HG03457 (cell line): ENCODE results near the gene ITGB5.

Source experiments
- ATAC-seq: cut with Tn5 transposase; IDR thresholded peaks from one replicate; pipeline ENCODE4 v1.9.1; 2021; ENCODE audit warnings: moderate number of reproducible peaks; ENCODE audit not compliant: unreplicated experiment

The ITGB5 gene

DNA sequence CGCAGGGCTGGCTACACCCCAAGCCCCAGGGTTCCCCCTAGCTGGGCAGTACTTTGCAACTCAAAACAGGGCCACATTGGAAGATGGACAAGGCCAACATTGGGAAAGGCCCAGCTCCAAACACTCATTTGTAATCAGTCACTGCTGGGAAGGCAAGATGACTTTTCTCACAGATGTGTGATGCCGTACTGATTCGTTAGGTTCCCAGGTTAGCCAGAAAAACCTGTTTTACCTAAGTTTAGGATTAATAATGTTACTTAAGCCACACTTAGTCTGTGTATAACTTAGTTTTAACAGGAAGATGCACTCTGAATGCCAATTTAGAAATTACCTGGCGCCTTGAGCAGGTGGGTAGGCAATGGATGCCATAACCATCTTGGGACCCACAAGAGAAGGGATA is 71.0 kb downstream of the ITGB5 start:
- ATAC-seq, result no peak

GRCh38 chr3:124815781-124816180 is 71.4 kb downstream of the ITGB5 start:
- ATAC-seq, result no peak

- ATAC-seq, result no peak
Measured at GRCh38 chr3:124814620-124815421, 72.3 kb downstream of the ITGB5 start.

DNA sequence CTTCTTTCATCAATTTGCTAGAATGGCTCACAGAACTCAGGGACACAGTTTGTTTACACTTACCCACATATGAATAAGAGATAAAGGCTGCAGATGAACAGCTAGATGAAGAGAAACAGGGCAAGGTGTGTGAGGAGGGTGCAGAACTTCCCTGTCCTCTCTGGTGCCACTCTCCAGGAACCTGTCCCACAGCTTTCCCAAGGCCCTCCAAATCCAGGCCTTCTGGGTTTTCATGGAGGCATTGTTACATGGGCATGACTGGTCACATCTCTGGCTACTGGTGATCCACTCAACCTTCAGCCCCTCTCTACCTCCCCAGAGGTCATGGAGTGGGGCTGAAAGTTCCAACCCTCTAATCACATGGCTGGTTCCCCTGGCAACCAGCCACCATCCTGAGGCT is 73.6 kb downstream of the ITGB5 start:
- no peak for ATAC-seq

- no peak for ATAC-seq
Measured at GRCh38 chr3:124812291-124813265, 74.6 kb downstream of the ITGB5 start.

- ATAC-seq, result no peak
Measured at GRCh38 chr3:124811436-124811835, 75.7 kb downstream of the ITGB5 start.

DNA sequence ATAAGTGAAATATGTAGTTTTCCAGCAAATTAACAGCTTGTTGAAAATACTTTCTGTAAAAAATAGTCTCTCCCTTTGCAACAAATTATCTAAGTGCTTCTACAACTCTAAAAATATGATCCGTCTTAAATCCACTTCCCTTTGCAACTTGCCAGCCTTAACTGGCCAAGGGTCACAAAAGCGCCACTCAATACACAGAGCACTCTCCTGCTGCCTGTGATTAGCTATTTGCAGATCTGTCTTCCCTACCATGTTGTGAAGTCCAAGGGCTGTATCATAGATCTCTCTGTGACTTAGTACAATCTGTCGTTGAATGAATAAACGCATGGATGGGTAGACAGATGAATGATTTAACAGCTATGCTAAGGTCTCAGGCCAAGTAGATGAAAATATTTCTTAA is 76.2 kb downstream of the ITGB5 start:
- no peak for ATAC-seq

GRCh38 chr3:124809039-124809438 is 78.1 kb downstream of the ITGB5 start:
- no peak for ATAC-seq

DNA sequence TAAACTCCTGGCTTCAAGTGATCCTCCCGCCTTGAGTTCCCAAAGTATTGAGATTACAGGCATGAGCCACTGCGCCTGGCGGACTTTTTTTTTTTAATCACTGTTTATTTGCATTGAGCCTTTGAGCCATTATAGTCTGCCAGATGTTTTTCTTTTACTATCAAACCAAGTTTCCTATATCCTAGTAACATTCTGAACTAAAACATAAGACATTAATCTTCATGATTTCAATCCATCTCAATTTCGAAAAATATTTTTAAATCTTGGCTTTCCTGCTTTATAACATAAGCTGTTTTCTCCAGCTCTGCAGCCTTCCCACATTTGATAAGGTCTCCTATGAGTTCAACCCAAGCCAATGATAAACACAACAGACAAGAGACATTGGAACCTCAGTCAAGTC is 81.5 kb downstream of the ITGB5 start:
- no peak for ATAC-seq

DNA sequence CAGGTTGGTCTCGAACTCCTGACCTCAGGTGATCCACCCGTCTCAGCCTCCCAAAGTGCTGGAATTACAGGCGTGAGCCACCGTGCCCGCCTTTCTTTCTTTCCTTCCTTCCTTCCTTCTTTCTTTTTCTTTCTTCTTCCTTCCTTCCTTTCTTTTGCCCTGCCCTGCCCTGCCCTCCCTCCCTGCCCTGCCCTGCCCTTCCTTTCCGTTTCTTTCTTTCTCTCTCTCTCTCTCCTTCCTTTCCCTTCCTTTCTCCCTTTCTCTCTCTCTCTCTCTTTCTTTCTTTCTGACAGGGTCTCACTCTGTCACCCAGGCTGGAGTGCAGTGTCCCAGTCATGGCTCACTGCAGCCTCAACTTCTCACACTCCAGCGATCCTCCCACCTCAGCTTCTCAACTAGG is 82.3 kb downstream of the ITGB5 start:
- ATAC-seq, result no peak

DNA sequence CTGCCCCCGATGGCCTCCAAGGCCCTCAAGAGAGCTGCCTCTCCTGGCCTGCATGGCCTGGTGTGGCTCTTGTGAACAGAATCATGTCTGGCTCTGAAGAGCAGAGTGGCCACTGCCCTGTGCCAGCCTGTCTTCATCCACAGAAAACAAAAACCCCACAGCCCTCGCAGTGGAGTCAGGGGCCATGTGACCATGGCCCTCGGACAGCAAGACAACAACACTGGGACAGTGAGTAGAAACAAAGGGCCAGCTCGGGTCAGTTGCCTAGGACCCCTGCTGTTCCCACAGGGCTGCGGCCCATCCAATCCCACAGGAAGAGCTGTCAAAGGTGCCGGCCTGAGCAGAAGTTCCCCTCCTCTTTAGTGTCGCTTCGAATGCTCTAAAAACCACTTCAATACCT is 84.5 kb downstream of the ITGB5 start:
- ATAC-seq, result no peak

DNA sequence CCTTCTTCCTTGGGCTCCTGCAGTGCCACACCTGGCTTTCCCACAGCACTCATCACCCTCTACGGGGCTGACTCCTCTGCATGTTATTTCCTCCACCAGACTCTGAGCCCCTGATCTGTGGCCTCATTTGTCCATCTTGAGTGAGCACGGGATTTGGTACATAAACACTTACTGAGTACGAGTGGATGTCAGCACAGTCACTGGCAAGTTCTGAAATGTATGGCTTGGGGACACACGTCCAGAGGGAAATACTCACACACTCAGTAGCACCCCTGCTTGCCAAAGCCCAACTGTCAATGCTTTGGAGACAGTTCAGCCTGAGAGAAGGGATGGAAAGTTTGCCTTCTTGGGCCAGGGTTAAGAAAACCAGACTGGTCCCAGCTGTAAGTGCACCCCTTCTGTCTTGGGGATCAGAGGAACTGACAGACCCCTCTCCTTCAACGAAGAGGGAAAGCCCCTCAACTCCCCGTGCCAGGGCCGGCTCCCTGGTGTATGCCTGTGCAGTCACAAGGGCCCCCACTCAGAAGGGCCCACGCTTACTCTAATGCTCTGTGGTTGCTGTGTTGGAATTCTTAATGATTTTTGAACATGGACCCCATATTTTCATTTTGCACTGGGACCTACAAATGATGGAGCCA is 85.0 kb downstream of the ITGB5 start:
- no peak for ATAC-seq

DNA sequence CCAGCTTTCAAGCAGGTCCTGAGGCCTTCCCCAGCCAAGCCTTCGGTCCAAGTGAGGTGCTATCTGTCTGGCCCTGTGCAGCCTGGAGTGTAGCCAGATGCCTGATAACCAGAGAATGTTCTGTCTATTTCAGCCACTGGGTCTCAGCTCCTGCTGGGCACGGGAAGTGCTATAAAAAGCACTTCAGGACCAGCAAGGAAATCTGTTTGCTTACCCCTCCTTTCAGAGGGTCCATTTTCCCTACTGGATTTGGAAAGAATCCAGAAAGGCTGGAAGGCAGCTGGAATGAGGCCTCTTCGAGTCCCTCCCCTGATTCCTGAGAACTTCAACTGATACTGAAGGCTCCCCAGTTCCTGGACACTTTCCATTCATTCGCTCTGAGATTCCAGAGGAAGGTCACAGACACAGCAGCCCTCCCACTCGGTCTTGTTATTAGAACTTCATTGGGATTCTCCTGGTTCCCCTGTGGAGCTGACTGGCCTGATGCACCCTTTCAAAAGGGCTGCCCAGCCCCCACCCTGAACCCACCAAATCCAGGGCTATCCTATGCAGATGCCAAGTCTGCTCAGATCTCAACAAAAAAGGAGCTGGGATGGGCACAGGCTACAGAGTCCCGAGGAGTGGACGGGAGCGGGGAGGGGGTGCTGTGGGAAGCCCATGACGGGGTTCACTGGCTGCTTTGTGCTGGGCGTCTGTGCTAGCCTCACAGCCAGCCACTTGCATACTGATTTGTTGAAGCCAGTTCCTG is 86.5 kb downstream of the ITGB5 start:
- ATAC-seq, result no peak

DNA sequence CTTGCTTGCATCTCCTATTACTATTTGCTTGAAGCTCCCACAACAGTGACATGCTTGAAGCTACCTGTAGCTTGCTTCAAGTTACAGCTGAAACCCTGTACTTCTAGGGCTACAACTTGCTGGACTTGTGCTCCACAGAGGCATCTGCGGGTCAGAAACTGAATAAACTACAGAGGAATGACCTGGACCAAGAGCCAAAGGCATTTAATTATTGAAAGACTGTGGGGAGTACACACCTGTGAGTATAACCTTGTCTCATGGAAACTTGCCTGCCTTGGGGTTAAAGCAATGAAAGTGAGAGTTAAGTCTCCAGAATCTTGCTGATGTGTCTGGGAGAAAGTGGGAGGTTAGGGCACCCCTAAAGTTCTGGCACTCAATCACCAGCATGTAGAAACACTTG is 87.1 kb downstream of the ITGB5 start:
- no peak for ATAC-seq

GRCh38 chr3:124799676-124800075 is 87.5 kb downstream of the ITGB5 start:
- ATAC-seq, result no peak

GRCh38 chr3:124797426-124797945 is 89.7 kb downstream of the ITGB5 start:
- no peak for ATAC-seq

- no peak for ATAC-seq
Measured at GRCh38 chr3:124796477-124796876, 90.7 kb downstream of the ITGB5 start.

- ATAC-seq, result no peak
Measured at GRCh38 chr3:124793054-124793739, 94.0 kb downstream of the ITGB5 start.

DNA sequence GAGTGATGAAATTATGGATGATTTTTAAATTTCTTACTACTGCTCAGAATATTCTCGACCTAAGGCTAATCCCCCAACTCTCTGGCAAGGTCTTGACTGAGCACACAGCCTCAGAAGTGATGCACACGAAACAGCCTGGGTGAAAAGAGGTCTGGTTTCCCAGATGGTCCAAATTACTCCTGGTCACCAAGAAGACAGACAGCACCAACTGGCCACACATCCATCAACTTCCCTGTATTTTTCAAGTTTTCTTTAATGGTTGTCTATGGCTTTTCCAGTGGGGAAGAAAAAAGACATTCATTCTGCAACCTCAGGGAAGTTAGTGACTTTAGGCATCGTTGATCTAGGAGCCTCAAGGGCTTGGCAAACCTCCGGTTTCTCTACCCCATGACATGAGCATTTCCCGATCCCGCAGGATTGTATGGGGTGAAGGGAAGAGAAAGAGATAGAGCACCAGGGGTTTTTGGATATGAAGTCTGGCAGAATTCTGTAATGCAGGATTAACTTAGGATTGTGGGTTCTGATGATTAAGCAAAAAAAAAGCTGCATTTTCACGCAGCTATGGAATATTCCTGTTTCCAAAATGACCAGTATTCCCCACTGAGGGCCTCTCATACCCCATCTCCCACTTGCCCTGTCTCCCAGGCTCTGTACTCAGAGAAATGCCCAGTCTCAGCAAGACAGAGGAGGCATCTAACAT is 94.7 kb downstream of the ITGB5 start:
- no peak for ATAC-seq
